Cardiac septum (tissue), 1 donor: Measurements from ENCODE around the gene ZDHHC8. TPM values are rescaled to one million over a fixed set of nuclear protein-coding genes. Genes with fewer than 3 reads are reported as not detected.

Experiments
- DNase-seq: peaks from one replicate; pipeline ENCODE4 v3.0.0-alpha.2; 2020; ENCODE audit warnings: low spot score
- intact Hi-C: fragments of 100-400 bp; cut with DNase I; formaldehyde crosslinking; loops from one replicate; pipeline ENCODE4 v1.14.0; 2022
- total RNA-seq: library from RNA; stranded (reverse); fragmentation: NEBNext Ultra II Directional; extraction: Animal tissue kit (Norgen Biotek cat#: 25700); gene quantifications from one replicate; pipeline ENCODE4 v1.2.1, GENCODE V29; 2021
- donor health status: DM: no; HTN: no; CAD: no.

ZDHHC8 gene
- total RNA-seq, 1 donor from 2014 or later = 43.4 TPM

DNA sequence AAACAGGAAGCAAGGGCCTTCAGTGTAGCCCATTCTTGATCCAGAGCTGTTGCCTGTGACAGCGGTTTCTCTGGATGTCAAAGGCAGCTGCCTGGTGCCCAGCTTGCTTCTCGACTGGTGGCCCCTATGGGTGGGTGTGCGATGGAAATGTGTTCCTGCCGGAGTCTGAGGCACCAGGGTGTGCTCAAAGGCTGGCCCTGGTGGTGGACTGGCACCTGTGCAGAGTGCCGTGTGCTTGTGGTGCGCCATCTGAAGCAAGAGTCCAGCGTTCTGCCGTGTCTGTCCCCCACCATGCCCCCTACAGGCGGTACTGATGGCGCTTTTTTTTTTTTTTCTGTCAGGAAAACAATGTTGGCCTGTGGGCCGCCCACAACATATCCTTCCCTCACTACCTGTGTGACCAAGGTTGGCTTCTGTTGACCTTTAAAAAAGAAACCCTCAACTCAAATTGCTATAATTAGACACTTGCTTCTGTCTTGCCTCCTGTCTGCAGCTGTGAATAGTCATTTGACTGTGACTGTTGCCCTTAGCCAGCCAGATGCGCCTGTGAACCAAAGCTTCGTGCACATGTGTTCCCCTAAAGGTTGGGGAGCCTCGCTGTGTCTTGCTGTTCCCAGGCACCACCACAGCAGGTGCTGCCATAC, 20.4 kb upstream of the ZDHHC8 start:
- intact Hi-C loops = loop anchor here (10.0 kb wide), 1 partner anchor 256 kb away; the partner anchor contains the start of genes GNB1L and RTL10
- DNase-seq = no peak

GRCh38 chr22:20111689-20112622, 19.6 kb upstream of the ZDHHC8 start:
- no peak for DNase-seq
- intact Hi-C loops = loop anchor here (10.0 kb wide), 1 partner anchor 257 kb away; the partner anchor contains the start of genes GNB1L and RTL10

DNA sequence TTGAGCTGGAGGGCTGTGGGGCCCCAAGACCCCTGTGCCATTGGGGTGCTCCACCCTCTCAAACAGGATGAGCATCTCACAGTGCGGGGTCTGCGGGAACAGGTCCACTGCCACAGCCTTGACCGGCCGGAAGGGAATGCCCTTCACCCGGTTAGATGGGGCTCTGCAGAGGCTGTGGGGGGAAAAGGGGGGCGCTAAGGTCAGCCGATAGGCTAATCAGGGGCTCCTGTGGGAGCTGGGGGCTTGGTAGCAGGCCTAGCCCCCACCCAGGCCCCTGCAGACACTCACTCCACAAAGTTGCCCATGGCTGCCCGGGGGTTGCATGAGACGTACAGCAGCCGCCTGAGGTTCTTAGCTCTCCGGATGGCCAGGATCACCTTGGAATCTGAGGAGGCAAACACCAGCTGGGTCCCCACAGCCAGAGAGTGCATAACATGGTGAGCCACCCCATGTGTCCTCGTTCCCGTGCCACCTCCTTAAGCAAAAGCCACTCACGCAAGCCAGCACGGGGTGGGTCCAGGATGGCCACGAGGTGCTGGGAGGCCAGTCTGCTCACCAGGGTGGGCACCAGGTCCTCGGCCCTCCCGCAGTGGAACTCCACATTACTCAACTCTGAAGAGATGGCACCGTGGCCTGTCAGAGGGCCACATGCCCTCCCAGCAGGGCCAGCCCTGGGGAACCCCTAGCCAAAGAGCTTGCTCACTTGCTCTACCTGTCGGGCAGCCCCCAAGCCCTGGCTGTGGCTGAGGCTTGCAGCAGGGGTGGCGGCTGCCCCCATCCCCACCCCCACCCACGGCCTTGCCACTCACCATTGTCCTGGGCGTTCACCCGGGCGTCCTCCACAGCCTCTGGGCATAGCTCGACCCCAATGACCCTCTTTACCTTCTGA, 18.7 kb upstream of the ZDHHC8 start:
- intact Hi-C loops = loop anchor here (10.0 kb wide), 1 partner anchor 258 kb away; the partner anchor contains the start of genes GNB1L and RTL10
- no peak for DNase-seq

GRCh38 chr22:20113551-20114310, 17.9 kb upstream of the ZDHHC8 start:
- DNase-seq = no peak
- intact Hi-C loops = loop anchor here (10.0 kb wide), 1 partner anchor 259 kb away; the partner anchor contains the start of genes GNB1L and RTL10

- DNase-seq = no peak
- intact Hi-C loops = loop anchor here (5.0 to 10.0 kb wide), 2 partner anchors 92 to 260 kb away; partner anchors contain the start of genes GNB1L, RTL10 and TANGO2
Measured at GRCh38 chr22:20114506-20115475, 16.8 kb upstream of the ZDHHC8 start.

DNA sequence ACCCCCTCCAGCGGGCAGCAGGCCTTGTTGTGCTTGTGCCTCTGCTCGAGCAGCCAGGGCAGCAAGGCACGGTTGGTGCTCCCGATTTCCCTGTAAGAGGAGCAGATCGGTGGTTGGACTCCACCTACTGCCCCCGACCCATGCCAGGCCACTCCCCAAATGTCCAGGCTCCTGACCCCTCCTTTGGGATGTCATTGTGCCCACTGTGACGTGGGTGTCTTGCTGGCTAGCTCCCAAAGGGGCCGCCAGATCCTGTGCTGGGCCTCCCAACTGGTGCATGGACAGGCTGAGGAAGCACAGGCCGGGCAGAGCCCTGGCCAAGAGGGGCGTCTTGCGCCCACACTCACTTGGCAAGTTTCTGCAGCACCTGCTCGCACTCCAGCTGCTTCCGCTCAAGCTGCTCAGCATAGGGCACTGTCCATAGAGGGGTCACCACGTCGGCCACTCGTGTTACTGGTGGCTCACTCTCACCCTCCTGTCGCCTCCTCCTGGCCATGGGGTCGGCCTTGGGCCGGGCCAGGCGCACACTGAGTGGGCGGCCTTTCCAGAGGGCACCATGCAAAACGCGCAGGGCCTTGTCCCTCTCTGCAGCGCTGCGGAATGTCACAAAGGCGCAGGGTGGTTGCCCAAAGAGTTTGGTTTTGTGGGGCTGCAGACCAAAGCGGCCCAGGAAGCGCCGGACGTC, 15.8 kb upstream of the ZDHHC8 start, which contains the start of gene RANBP1:
RANBP1 (plus strand) TSS at position 414 of the 685 bp plus-strand sequence; CDS start at position 495, 81 bp downstream.
- intact Hi-C loops = loop anchor here (5.0 to 10.0 kb wide), 2 partner anchors 94 to 261 kb away; partner anchors contain the start of genes GNB1L, RTL10 and TANGO2

DNA sequence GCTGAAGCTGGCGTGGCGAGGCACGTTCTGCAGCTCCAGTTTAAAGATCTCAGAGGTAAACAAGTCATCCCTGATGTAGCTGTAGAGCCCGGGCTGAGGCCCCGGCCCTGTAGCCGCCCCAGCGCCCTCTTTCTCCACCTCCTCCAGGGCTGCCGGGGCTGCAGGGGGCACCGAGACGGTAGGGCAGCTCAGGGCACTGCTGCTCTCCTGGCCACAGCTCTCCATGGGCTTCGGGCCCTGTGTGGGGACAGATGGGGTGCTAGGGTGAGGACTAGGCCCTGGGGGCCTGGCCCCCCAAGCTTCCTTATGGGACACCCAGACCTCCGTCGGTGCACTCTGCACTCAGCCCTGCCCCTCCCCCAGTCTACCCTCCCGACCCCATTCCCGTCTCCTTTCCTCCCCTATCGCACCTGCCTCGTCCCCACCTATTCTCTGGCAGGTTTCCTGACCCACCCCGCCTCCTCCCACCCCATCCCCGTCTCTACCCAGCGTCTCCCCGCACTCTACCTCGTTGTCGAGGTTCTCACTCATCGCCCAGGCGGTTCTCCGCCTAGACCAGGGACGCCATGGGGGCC, 15.1 kb upstream of the ZDHHC8 start:
- intact Hi-C loops = loop anchor here (5.0 to 10.0 kb wide), 2 partner anchors 94 to 262 kb away; partner anchors contain the start of genes GNB1L, RTL10 and TANGO2
- DNase-seq = no peak

More for the DNA sequence above, 15.8 kb upstream of the ZDHHC8 start, which contains the start of gene RANBP1:
- no peak for DNase-seq

GRCh38 chr22:20116951-20117632, 14.5 kb upstream of the ZDHHC8 start, which contains the start of gene TRMT2A:
Gene TRMT2A, minus strand, starts transcription at chr22:20117226. Its CDS starts 320 bp downstream, at chr22:20116906.
- intact Hi-C loops = loop anchor here (1.0 to 10.0 kb wide), 3 partner anchors 38 to 262 kb away; partner anchors contain the start of genes GNB1L, RTL10 and TANGO2
- DNase-seq = peak; percentile 98

DNA sequence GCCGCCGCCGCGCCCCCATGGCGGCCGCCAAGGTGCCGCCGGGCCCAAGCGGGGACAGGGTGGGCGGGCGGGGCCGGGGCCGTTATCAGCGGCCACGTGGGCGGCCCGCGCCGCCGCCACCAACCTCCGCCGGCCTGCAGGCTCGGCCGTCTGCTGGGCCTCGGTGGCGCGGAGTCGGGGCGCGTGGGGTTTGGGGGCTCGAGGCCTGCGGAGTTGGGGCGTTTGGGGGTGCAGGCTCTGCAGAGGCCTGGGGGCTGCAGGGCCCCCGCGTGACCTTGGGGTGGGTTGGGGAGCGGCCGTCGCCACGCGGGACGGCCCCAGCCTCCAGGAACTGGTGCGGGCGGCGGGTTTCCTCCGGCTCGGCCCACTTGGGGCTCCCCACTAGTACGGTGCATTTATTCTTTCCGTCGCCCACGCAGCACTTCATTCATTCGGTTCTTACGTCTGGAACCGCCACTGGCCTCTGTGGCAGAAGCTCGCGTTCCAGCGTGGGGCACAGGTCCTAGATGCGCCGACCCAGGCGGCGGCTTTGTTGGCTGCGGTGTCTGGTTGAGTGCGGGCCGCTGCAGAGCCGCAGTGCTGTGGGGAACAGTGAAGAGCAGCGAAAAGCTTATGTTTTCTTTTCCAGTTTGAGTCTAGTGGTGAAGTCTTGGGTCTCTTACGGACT, 13.8 kb upstream of the ZDHHC8 start:
- intact Hi-C loops = loop anchor here (1.0 to 10.0 kb wide), 3 partner anchors 38 to 263 kb away; partner anchors contain the start of genes GNB1L, RTL10 and TANGO2
- no peak for DNase-seq

- no peak for DNase-seq
- intact Hi-C loops = loop anchor here (5.0 to 10.0 kb wide), 2 partner anchors 96 to 264 kb away; partner anchors contain the start of genes GNB1L, RTL10 and TANGO2
Measured at GRCh38 chr22:20118300-20119020, 13.1 kb upstream of the ZDHHC8 start.

- DNase-seq = no peak
- intact Hi-C loops = no loop called here
Measured at GRCh38 chr22:20121856-20122415, 9.7 kb upstream of the ZDHHC8 start.

DNA sequence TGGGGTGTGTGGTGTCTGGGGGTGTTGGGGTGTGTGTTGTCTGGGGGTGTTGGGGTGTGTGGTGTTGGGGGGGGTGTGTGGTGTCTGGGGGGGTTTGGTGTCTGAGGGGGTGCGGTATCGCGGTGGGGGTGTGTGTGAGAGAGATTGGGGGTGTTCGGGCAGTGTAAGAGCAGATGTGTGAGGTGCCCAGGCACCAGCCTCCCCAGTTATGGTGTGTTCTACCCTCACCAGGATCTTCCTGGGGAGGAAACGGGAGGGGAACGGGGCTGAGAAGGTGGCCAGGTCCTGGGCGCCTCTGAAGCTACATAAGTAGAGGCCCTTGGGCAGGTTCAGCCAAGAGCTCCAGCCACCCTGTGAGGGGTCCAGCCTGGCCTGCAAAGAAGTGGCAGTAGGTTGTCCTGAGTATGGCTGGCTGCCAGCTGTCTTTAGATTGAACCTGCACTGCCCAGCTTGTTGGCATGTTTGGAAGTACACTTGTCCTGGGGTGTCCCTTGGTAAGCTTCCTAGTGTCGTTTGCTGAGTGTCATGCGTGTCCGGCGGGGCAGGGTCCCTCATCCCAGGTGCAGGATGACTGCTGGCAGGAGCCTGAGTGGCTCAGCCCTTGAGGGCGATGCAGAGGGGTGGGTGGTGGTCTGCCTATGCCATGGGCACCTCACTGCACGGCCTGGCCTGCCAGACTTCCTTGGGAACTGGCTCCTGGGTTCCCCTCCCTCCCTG, 8.1 kb upstream of the ZDHHC8 start:
- intact Hi-C loops = no loop called here
- DNase-seq = no peak
